Stimulated activated CD8-positive, alpha-beta memory T cell treated with anti-CD3 and anti-CD28 coated beads, Interleukin-15, amount 100 ng/mL, for 24 hours (primary cell): Measurements from ENCODE around the gene TNRC6B.
"Not testable (repeated sequence)": the region's sequence is repeated elsewhere in the genome, so short reads cannot be mapped to it uniquely, and the experiment has no call there.

Experiments
- DNase-seq: peaks from one replicate; pipeline ENCODE4 v3.0.0-alpha.2; 2020; ENCODE audit warnings: low read depth

TNRC6B gene

DNA sequence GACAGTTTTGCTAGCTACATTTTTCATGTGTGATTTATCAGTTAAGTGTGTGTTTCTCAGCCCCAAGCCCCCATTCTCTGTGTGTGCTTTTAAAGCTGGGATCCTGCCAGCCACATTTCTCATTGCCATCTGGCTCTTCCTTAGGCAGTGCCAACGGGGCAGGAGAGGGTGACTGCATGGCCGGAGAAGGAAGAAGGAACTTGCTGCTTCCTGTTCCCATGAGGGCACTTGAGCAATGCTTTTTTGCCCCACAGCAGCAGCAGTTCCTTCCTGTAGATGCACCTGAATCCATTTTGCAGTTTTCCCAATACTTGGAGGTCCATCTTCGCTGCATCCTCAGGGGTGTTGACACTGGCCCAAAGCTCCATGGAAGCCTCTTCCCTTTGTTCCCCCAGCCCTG is 37.5 kb downstream of the TNRC6B start:
- no peak for DNase-seq

DNA sequence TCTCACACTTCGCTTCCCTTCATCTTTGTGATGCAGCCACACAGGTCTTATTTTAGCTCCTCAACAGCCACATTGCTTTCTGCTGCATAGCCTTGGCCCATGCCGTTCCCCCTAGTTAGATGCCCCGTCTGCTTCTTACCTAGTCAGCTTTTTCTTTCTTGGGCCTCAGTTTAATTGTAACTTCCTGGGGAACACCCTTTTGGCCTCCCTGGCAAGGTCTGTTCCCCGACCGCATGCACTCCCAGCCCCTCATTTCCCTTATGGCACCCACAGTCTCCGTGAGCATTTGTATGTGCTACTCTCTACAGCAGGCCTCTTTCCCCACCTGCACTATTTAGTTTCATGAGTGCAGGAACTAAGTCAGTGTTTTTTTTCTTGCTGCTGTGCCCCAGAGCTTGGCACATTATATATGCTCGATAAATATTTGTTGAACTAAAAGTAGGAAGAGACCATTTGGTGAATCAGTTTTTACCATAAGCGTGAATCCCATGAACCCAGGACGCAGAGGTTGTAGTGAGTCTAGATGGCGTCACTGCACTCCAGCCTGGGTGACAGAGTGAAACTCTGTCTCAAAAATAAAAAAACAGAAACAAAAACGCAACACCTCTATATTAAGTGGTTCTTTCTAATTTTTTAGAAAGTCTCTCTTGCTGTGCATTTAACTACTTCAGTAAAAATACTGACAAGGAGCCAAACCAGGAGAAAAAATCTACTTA is 38.5 kb downstream of the TNRC6B start:
- DNase-seq = no peak

DNA sequence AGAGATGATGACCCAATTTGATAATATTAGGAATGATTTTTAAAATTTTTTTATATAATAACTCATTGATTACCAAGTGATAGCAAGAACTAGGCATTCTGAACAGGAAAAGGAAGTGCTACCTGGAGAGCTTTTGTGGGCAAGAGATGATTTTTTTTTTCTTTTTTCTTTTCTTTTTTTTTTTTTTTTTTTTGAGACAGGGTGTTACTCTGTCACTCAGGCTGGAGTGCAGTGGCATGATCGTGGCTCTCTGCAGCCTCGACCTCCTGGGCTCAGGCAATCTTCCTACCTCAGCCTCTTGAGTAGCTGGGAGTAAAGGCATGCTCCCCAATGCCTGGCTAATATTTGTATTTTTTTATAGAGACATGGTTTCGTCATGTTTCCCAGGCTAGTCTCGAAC is 40.4 kb downstream of the TNRC6B start:
- no peak for DNase-seq

DNA sequence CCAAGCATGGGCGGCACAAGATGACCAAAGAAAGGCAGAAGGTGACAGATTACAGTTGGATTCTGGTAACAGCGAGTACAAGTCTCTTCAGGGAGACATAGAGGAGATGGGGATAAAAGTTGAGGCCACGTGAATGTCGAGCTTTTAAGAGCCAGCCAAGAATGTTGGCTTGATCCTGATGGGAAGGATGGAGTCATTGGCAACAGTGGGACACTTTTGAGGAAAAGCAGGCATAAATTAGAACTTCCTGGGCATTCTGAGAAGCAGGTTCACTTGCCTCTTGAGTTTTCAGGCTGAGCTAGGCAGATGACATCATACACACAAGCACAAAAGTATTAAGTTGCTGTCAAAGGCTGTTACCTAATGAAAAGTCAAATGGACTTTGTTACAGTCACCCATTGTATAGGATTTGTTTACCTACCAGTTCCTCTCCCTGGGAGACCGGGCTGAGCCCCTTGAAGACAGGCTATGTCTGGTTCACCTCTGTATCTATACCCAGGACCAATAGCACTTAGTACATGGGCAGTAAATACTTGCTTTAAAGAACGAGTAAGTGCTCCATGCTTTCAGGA is 41.1 kb downstream of the TNRC6B start:
- no peak for DNase-seq

DNA sequence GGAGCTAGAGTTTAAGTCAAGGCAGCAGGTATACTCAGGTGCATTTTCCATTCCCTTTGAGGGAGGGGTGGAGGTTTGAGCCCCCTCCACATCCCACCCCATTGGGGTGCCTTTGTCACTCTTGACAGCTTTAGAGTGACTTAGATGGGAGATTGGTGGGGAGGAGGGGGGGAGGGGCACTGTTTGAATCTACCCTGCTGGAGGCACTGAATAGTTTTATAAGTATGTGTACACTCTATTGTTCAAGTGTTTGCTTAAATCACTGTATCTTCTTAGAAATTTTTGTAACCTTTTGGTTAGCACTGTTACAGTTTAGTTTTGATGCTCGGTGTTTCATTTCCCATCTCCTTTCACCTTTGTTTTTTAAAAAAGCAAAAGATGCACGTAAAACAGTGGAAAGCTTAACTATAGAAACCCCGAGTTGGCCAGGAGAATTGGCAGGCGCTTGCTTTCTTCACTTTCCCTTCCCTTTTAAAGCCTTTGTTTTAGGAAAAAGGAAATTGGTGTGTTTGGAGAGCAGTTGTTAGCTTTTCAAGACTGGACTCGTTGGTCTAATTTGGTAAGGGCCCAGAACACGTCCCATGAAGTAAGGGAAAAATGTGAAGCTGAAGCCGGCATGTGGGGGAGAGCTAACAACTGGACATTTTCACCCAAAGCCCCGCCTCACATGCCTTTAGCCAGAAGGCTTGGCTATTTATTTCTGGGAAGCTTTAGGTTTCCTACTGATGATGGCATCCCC is 42.8 kb downstream of the TNRC6B start:
- no peak for DNase-seq

DNA sequence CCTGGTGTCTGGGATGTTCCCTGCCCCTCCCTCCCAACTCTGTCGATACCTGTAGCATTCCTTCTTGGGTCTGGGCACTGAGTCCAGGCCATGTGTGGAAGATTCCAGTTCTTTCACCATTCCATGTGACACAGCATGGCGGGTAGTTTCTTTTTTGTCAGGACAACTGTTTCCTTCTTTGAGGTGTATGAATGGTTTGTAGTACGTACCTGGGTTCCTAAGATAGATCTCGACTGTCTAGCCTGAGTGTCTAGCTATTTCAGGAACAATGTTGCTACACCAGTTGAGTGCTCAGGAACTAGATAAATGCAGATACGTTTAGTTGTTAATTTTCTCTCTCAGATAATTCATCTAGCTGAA is 43.3 kb downstream of the TNRC6B start:
- no peak for DNase-seq

DNA sequence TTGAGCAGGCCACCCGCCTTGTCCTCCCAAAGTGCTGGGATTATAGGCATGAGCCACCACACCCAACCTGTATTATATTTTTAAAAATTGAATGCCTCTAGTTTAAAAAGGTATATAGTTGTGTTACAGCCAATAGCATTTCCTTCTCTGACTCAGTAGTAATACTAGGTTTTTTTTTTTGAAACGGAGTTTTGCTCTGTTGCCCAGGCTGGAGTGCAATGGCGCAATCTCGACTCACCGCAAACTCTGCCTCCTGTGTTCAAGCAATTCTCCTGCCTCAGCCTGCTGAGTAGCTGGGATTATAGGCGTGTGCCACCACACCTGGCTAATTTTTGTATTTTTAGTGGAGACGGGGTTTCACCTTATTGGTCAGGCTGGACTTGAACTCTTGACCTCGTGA is 45.3 kb downstream of the TNRC6B start:
- DNase-seq = not testable (repeated sequence)

DNA sequence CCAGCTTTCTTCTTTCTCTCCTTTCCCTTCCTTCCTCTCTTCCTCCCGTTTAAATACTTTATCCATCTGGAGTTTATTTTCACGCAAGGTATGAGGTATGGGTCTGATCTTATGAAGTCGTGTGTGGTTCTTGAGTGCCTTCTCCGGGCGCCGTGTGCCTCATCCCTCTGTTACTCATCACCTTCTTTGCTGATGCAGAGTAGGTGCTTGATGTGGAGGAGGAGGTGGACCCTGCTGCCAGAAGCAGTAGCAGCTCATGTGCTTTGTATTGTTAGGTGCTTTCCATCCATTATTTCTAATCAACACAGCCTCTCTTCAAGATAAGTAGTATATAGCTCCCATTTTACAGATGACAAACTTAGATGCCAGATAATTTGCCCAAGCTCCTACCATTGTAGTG is 47.0 kb downstream of the TNRC6B start:
- no peak for DNase-seq

DNA sequence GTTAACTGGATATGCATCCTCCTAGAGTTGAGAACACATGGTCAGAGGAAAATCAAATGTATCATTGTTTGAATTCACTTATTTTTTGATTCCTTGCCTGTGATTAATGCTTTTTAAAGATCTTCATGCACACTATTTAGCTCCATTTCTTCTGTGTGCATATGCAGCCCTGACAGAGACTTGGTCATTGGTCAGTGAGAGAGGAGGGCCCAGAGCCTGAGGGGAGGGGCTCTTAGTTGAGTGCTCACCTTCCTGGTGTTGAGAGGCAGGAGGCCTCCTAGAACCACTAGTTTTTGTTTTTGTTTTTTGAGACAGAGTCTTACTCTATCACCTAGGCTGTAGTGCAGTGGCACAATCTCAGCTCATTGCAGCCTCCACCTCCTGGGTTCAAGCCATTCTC is 48.9 kb downstream of the TNRC6B start:
- no peak for DNase-seq

DNA sequence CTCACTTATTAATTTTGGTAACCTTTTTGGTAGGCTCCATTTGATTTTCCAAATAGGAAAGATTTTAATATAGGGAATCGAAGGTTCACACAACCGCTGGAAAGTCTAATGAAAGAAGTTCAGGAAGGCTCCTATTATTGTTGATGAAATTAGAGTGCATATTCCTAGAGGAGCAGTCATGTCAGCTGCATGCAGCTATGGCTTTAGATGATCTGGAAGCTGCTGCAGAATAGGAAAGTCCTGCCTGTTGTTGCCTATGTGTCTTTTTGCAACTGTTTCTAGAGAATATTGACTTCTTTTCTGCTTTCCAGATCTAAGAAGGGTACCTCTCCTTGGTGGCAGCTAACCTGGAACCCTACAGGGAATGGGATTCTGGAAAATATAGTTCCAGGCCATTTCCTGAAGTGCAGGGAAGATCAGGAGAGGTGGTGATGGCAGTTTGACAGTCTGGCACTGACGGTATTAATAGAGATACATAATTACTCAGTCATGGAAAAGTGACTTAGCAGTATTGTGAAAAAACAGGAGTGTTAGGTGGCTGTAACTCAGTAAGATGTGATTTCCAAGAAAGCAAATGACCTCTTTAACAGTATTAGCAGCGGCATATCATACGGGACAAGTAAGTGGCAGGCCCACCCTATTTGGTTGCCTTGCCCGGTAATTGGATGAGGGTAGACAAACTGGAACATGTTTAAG is 54.0 kb downstream of the TNRC6B start:
- no peak for DNase-seq

DNA sequence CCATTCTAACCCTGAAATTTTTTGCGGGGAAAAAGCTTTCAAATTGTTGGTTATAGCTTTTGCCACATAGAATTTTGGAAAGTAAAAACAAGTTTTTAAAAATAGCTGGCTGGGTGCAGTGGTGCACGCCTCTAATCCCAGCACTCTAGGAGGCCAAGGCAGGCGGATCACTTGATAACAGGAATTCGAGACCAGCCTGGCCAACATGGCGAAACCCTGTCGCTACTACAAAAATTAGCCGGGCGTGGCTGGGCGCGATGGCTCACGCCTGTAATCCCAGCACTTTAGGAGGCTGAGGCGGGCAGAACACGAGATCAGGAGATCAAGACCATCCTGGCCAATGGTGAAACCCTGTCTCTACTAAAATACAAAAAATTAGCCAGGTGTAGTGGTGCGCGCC is 54.9 kb downstream of the TNRC6B start:
- no peak for DNase-seq

DNA sequence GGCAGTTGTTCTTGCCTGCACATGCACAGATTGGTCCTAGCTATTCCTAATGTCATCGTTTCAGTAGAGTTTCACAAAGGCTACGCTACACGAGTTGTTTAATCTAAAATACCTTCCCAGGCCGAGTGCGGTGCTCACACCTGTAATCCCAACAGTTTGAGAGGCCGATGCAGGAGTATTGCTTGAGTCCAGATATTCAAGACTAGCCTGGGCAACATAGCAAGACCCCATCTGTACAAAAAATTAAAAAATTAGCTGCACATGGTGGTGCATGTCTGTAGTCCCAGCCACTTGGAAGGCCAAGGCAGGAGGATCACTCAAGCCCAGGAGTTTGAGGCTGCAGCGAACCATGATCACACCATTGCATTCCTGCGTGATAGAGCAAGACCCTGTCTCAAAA is 56.2 kb downstream of the TNRC6B start:
- DNase-seq = no peak

DNA sequence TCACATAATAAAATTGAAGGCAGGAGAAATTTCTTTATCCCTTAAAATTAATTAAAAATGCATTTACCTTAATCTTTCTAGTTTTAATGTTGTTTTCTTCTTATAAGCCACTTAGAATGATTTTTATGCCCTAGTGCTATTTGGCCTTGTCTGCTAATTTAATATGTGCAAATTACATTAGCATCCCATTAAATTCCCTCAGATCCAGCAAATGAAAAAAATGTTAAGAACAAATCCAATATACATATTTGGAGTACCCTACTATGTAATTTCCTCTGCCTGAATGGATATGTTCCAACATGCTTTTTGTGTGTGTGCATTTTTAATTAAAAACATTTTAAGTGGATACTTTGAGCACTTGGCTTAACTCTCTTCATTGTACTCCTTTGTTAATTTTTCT is 56.9 kb downstream of the TNRC6B start:
- no peak for DNase-seq

DNA sequence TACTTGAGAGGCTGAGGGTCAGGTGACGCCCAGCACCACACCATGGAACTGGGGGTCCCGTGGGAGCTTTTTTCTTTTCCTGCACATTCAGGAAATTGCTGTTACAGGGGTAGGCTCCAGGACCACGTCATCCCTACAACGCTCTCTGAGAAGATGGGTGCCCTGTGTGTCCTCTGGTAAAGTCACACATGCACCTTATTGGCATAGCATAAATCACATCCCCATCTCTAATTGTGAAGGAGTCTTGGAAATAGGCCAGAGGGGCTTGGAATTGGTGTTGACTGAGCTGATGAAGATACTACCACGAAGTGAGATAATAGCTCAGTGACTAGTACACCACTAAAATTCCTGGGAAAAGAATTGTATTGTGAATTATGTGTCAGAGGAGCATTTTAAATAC is 57.6 kb downstream of the TNRC6B start:
- no peak for DNase-seq

DNA sequence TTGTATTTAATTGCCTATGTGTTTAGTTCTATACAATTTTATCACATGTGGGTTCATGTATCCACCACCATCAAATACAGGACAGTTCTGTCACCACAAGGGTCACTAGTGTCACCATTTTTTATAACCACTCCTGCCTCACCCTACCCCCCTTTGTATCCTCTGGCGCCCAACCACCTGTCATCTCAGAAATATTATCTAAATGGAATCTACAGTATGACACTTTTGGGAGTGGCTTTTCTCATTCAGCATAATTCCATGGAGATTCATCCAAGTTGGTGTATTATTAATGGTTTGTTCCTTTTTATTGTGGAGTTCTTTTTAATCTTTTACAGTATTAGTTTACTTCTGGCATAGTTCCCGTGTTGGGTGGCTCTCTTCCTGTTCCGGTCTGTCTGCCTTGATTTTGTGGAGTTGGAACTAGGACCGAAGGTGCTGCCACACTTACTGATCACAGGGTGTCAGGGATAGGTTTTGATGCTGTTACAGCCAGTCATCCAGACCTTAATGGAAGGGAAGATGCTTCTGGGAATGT is 58.5 kb downstream of the TNRC6B start:
- DNase-seq = no peak

DNA sequence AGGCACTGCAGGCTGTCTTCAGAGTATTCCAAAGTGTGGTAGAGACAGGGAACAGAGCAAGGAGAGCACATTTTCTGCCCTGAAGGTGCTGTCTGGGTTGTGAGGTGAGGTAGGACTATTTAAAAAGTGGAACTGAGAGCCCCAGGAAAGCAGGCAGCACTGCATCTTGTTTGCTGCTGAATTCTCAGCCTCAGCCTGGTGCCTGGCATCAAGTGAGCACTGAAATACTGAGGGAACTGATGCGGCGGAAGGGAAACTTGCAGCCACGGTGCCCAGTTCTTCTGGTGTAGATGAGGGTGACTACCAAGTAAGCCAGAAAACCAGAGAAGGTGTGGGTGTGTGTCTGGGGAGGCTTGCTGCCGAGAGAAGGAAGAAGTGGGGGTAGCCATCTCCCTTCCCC is 59.5 kb downstream of the TNRC6B start:
- no peak for DNase-seq

DNA sequence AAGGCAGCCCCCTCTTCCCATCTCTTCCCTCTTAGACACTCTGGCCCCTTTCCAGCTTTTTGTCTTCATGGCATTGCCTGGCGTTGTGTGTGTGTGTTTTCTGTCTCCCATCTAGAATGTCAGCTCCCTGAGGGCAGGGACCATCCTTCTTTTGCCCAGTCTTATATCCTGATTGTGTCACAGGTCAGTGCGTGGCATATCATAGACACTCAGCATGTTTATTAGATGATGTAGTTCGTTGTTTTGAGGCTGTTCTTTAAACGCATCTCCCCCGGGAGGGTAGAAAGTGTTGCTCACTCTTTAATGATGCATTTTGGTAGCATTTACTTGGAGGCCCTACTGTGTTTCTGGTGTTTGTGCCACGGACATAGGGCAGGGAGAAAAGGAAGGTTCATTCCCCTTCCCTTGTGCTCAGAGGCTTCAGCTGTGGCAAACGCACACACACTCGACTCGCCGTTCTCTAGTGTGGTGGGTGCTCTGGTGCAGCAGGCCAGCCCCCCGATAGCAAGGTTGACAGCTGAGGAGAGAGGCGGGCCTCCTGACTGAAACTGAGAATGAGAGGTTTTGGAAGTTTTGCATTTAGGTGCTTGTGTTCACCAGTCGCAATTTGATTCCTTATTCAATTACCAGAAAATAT is 60.2 kb downstream of the TNRC6B start:
- no peak for DNase-seq

DNA sequence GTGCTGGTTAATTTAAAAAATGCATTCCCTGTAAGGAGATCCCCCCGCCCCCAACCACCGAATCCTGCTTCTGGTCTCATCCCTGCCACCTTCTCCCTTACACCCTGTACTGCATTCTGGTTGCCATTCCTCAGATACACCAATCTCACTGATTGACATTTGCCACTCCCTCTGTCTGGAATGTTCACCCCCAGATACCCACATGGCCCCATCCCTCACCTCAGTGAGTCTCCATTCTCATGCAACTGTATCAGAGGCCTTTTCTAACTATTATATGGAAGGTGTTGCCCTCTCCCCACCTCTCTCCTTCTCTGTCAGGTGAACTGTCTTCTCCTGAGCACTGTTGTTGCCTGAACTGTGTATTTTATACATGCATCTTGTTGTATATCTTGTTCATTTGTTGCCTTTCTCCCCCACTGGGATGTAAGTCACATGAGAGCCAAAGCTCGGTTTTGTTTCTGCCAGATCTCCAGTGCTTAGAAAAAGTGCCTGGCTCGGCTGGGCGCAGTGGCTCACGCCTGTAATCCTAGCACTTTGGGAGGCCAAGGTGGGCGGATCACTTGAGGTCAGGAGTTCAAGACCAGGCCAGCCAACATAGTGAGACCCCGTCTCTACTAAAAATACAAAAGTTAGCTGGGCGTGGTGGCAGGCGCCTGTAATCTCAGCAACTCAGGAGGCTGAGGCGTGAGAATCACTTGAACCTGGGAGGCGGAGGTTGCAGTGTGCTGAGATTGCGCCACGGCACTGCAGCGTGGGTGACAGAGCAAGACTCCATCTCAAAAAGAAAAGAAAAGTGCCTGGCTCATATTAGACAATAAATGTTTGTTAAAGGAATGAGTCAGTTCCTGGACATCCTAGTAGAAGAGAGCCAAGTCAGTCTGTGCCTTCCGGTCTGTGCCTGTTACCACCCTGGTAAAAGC is 61.0 kb downstream of the TNRC6B start:
- DNase-seq = no peak

DNA sequence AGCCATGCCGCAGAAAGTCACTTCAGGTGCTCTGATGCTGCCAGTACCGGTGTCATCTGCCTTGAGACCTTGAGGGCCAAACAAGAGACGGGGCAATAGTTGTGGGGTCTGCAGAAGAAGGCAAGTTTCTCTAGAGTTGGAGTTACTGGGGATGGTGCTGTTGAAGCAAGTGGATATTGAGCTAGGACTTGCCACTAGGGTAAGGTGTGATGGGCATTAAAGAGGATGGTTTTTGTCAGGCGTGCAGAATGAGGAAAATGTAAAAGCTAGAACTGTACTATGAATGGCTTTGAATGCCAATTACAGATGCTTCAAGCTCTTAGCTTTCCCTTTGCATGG is 61.6 kb downstream of the TNRC6B start:
- no peak for DNase-seq

DNA sequence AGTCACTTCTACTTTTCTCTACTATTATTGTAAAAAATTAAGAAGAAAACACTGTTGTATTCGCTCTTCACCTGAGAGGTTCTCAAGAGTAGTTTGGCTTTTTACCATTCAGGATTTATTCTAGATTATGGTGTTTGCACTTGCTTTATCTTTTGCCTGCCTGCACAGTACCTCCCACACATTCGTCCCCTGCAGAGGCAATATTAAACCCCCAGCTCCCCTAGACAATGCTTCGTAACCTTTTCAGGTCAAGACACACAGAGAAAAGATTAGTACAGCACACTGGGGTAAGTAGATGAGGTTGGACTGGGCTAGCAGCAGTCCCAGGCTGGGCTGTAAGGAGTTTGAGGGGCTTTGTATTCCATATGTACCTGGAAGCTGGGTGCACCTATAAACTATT is 62.4 kb downstream of the TNRC6B start:
- DNase-seq = no peak

DNA sequence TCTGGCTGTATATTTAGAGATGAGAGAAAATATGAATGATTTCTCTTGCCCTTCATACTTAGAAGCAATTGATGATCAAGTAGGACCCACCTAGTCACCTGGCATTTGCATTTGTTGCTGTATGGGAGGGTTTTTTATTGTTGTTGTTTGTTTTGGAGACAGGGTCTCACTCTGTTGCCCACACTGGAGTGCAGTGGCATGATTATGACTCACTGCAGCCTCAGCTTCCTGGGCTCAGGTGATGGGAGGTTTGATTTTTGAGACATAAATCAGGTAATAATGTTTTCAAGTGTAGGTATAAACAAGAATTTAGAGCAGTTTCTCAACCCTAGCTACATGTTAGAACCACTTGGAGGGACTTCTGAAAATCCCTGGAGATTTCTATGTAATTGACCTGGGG is 63.0 kb downstream of the TNRC6B start:
- no peak for DNase-seq
